ENCODE results near the gene RASA4B.

RASA4B gene

GRCh38 chr7:102436118-102436517 is 81.5 kb downstream of the RASA4B start:
- TF ChIP-seq CTCF (IDR thresholded peaks at IDR 0.05; ENCODE audit: control insufficient read depth, extremely low read depth, insufficient read depth): no peak
- H3K4me3 ChIP-seq (ENCODE audit: low read depth, low read length): no peak overlapping the region
- no peak for DNase-seq (ENCODE audit: low read depth)

GRCh38 chr7:102434039-102434486 is 83.5 kb downstream of the RASA4B start:
- TF ChIP-seq CTCF (IDR thresholded peaks at IDR 0.05; ENCODE audit: control insufficient read depth, extremely low read depth, insufficient read depth): no peak
- H3K4me3 ChIP-seq (ENCODE audit: low read depth, low read length): peak overlapping the region; percentile 68
- DNase-seq (ENCODE audit: low read depth): no peak

- no peak for TF ChIP-seq CTCF (IDR thresholded peaks at IDR 0.05; ENCODE audit: control insufficient read depth, extremely low read depth, insufficient read depth)
- DNase-seq (ENCODE audit: low read depth): no peak
- peak within 1 kb of the TSS; percentile 68 for H3K4me3 ChIP-seq (ENCODE audit: low read depth, low read length)
Observed at GRCh38 chr7:102433219-102434038, 84.1 kb downstream of the RASA4B start, which contains the start of gene ORAI2. TSS of gene ORAI2 (plus strand) at chr7:102433575. CDS start at chr7:102438957, 5,382 bp downstream.
